ENCODE measurements around the gene MAP2K3.

Gene MAP2K3

GRCh38 chr17:21354796-21355385, 70.4 kb downstream of the MAP2K3 start:
- DNase-seq, result no peak

- DNase-seq, result no peak
Measured at GRCh38 chr17:21355586-21355985, 71.1 kb downstream of the MAP2K3 start.

- DNase-seq, result no peak
Measured at GRCh38 chr17:21356537-21357127, 72.1 kb downstream of the MAP2K3 start.

- DNase-seq, result no peak
Measured at GRCh38 chr17:21357281-21357680, 72.8 kb downstream of the MAP2K3 start.

GRCh38 chr17:21357696-21358656, 73.5 kb downstream of the MAP2K3 start:
- DNase-seq, result no peak

GRCh38 chr17:21358682-21359482, 74.4 kb downstream of the MAP2K3 start:
- DNase-seq, result no peak

- DNase-seq, result no peak
Measured at GRCh38 chr17:21359483-21359840, 75.0 kb downstream of the MAP2K3 start.

GRCh38 chr17:21360048-21360447, 75.5 kb downstream of the MAP2K3 start:
- no peak for DNase-seq

- DNase-seq, result no peak
Measured at GRCh38 chr17:21361020-21361809, 76.7 kb downstream of the MAP2K3 start.

GRCh38 chr17:21362331-21362931, 77.9 kb downstream of the MAP2K3 start:
- DNase-seq, result no peak

GRCh38 chr17:21363776-21364642, 79.5 kb downstream of the MAP2K3 start:
- DNase-seq, result no peak

Data from activated T-cell treated with anti-CD3 and anti-CD28 coated beads for 4 hours (primary cell).